Esophagus (tissue), 2 donors: ENCODE data around the gene AUTS2. TPM values are rescaled to one million over a fixed set of nuclear protein-coding genes. Genes with fewer than 3 reads are reported as not detected.

Experiments used
- H3K27ac ChIP-seq, 2 donors: one replicate each; pipeline ENCODE4 v1.5.1; 2013; ENCODE audit warnings: low read depth in 2 of 2, mild to moderate bottlenecking in 2 of 2, inconsistent platforms in 1 of 2, low read length in 1 of 2, moderate library complexity in 1 of 2
- H3K27me3 ChIP-seq, 2 donors: one replicate each; pipeline ENCODE4 v1.6.1; 2013; ENCODE audit warnings: low read length in 2 of 2, control low read depth in 1 of 2, mild to moderate bottlenecking in 1 of 2; ENCODE audit not compliant: insufficient read depth in 2 of 2, control insufficient read depth in 1 of 2
- H3K36me3 ChIP-seq, 2 donors: one replicate each; pipeline ENCODE4 v1.6.1; 2013; ENCODE audit warnings: low read length in 1 of 2; ENCODE audit not compliant: control insufficient read depth in 2 of 2, insufficient read depth in 2 of 2
- H3K4me1 ChIP-seq, 2 donors: one replicate each; pipeline ENCODE4 v1.6.1; 2013; ENCODE audit warnings: low read length in 1 of 2; ENCODE audit not compliant: control insufficient read depth in 2 of 2, insufficient read depth in 2 of 2
- H3K4me3 ChIP-seq, 2 donors: one replicate each; pipeline ENCODE4 v1.5.1; 2013; ENCODE audit warnings: low read length in 2 of 2, mild to moderate bottlenecking in 2 of 2, low read depth in 1 of 2, moderate library complexity in 1 of 2
- H3K9me3 ChIP-seq, 2 donors: one replicate each; pipeline ENCODE4 v1.6.1; 2013; ENCODE audit warnings: mild to moderate bottlenecking in 2 of 2, low read depth in 1 of 2, low read length in 1 of 2, moderate library complexity in 1 of 2; ENCODE audit not compliant: control insufficient read depth in 2 of 2, insufficient read depth in 1 of 2
- WGBS, 2 donors: extraction: QIAGEN DNeasy Blood & Tissue Kit; methylation state at CpG; one replicate each; pipeline ENCODE4 v1.1.7; 2013; 5-methylcytosine and 5-hydroxymethylcytosine counted together
- polyA plus RNA-seq, 2 donors: library from polyadenylated mRNA; stranded (reverse); fragments of 200-250 nt; gene quantifications; one replicate each; pipeline ENCODE4 v1.2.3, GENCODE V29; 2013
- donor health status: healthy with polysubstance abuse.
- donor health status: Bipolar disorder and iron deficiency.

AUTS2 gene
- polyA plus RNA-seq, 2 donors: 8.3 to 15.6 TPM

- Histone ChIP-seq H3K27me3 (no peaks in the 10 kb centered on the region), H3K4me3 (no peak overlapping the region), H3K9me3 (no peaks in the 10 kb centered on the region), H3K27ac (no peak overlapping the region), H3K36me3 (no peaks in the 10 kb centered on the region), H3K4me1 (peaks cover 0 to 2% of the 10 kb centered on the region in 2 donors)
- WGBS, 2 donors: 60 to 69% methylated on average over 2 of the region's 2 CpGs
These were observed 715.9 kb downstream of the AUTS2 start for GRCh38 chr7:70314221-70314620.

- 44 to 54% methylated on average over 7 of the region's 7 CpGs for WGBS, 2 donors
- Histone ChIP-seq H3K27ac (peak overlapping the region in 1 of 2 donors; percentile 66), H3K4me1 (peaks cover 0 to 2% of the 10 kb centered on the region in 2 donors), H3K9me3 (no peaks in the 10 kb centered on the region), H3K4me3 (no peak overlapping the region), H3K27me3 (no peaks in the 10 kb centered on the region), H3K36me3 (no peaks in the 10 kb centered on the region)
These were observed 718.5 kb downstream of the AUTS2 start for GRCh38 chr7:70316745-70317144.

- Histone ChIP-seq H3K27me3 (no peaks in the 10 kb centered on the region), H3K4me3 (no peak overlapping the region), H3K27ac (peak overlapping the region; percentile 52 to 71), H3K36me3 (no peaks in the 10 kb centered on the region), H3K9me3 (no peaks in the 10 kb centered on the region), H3K4me1 (peaks cover 0 to 2% of the 10 kb centered on the region in 2 donors)
- WGBS, 2 donors: 33 to 48% methylated on average over 2 of the region's 2 CpGs
These were observed 719.1 kb downstream of the AUTS2 start for GRCh38 chr7:70317356-70317755.

- no peaks in the 10 kb centered on the region for H3K36me3 ChIP-seq
- 63 to 77% methylated on average over 1 of the region's 1 CpG for WGBS, 2 donors
- no peak overlapping the region for H3K4me3 ChIP-seq
- H3K9me3 ChIP-seq: no peaks in the 10 kb centered on the region
- H3K27ac ChIP-seq: no peak overlapping the region
- H3K4me1 ChIP-seq: peaks cover 0 to 2% of the 10 kb centered on the region in 2 donors
- H3K27me3 ChIP-seq: no peaks in the 10 kb centered on the region
These were observed 720.2 kb downstream of the AUTS2 start for GRCh38 chr7:70318511-70318910.

GRCh38 chr7:70319057-70319456 lies 720.8 kb downstream of the AUTS2 start:
- Histone ChIP-seq H3K36me3 (no peaks in the 10 kb centered on the region), H3K27ac (no peak overlapping the region), H3K9me3 (no peaks in the 10 kb centered on the region), H3K4me1 (peaks cover 0 to 2% of the 10 kb centered on the region in 2 donors), H3K4me3 (no peak overlapping the region), H3K27me3 (no peaks in the 10 kb centered on the region)
- WGBS, 2 donors: 66 to 69% methylated on average over 2 of the region's 2 CpGs

GRCh38 chr7:70321016-70321590 lies 722.8 kb downstream of the AUTS2 start:
- H3K4me1 ChIP-seq: peaks cover 0 to 2% of the 10 kb centered on the region in 2 donors
- no peak overlapping the region for H3K4me3 ChIP-seq
- WGBS, 2 donors: 86 to 87% methylated on average over 6 of the region's 6 CpGs
- H3K27ac ChIP-seq: no peak overlapping the region
- H3K36me3 ChIP-seq: no peaks in the 10 kb centered on the region
- no peaks in the 10 kb centered on the region for H3K27me3 ChIP-seq
- no peaks in the 10 kb centered on the region for H3K9me3 ChIP-seq

- Histone ChIP-seq H3K27me3 (no peaks in the 10 kb centered on the region), H3K27ac (no peak overlapping the region), H3K4me1 (peaks cover 0 to 2% of the 10 kb centered on the region in 2 donors), H3K4me3 (no peak overlapping the region), H3K9me3 (no peaks in the 10 kb centered on the region), H3K36me3 (no peaks in the 10 kb centered on the region)
- WGBS, 2 donors: 92 to 95% methylated on average over 1 of the region's 1 CpG
These were observed 724.6 kb downstream of the AUTS2 start for GRCh38 chr7:70322856-70323255.

- no peaks in the 10 kb centered on the region for H3K36me3 ChIP-seq
- H3K4me3 ChIP-seq: no peak overlapping the region
- H3K27ac ChIP-seq: no peak overlapping the region
- no peaks in the 10 kb centered on the region for H3K4me1 ChIP-seq
- no peaks in the 10 kb centered on the region for H3K27me3 ChIP-seq
- 37 to 49% methylated on average over 2 of the region's 2 CpGs for WGBS, 2 donors
- H3K9me3 ChIP-seq: no peaks in the 10 kb centered on the region
These were observed 727.3 kb downstream of the AUTS2 start for GRCh38 chr7:70325509-70326101.

- no peak overlapping the region for H3K27ac ChIP-seq
- no peaks in the 10 kb centered on the region for H3K4me1 ChIP-seq
- no peak overlapping the region for H3K4me3 ChIP-seq
- H3K9me3 ChIP-seq: no peaks in the 10 kb centered on the region
- no peaks in the 10 kb centered on the region for H3K27me3 ChIP-seq
- WGBS, 2 donors: 92 to 96% methylated on average over 2 of the region's 2 CpGs
- H3K36me3 ChIP-seq: no peaks in the 10 kb centered on the region
These were observed 736.0 kb downstream of the AUTS2 start for GRCh38 chr7:70334295-70334694.

GRCh38 chr7:70334871-70335270 lies 736.6 kb downstream of the AUTS2 start:
- no peaks in the 10 kb centered on the region for H3K36me3 ChIP-seq
- WGBS, 2 donors: 68 to 80% methylated on average over 2 of the region's 2 CpGs
- H3K4me3 ChIP-seq: no peak overlapping the region
- no peaks in the 10 kb centered on the region for H3K4me1 ChIP-seq
- no peaks in the 10 kb centered on the region for H3K9me3 ChIP-seq
- no peaks in the 10 kb centered on the region for H3K27me3 ChIP-seq
- H3K27ac ChIP-seq: no peak overlapping the region
